Measurements from ENCODE around the gene SRL.

DNA sequence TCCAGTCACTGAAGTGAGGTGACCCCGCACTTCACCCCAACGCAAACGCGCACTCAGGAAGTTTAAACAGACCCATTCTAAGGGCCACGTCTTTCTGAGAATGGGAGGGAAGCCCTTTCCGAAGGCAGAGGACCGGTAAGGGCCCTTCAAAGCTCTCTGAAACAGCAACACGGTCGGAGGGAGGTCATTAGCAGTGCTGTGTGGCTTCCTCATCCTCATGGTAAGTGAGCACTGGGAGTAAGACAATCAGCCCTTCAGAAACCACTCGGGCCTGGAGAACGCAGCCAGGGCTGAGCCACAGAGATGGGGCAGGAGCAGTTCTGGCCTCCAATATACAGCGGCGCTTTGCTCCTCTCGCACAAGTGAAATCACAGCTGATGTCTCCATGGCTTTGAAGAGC lies 23.7 kb downstream of the SRL start:
- TF ChIP-seq POLR2A (IDR thresholded peaks at IDR 0.05) = no peak
- TF ChIP-seq, protein P1, sequence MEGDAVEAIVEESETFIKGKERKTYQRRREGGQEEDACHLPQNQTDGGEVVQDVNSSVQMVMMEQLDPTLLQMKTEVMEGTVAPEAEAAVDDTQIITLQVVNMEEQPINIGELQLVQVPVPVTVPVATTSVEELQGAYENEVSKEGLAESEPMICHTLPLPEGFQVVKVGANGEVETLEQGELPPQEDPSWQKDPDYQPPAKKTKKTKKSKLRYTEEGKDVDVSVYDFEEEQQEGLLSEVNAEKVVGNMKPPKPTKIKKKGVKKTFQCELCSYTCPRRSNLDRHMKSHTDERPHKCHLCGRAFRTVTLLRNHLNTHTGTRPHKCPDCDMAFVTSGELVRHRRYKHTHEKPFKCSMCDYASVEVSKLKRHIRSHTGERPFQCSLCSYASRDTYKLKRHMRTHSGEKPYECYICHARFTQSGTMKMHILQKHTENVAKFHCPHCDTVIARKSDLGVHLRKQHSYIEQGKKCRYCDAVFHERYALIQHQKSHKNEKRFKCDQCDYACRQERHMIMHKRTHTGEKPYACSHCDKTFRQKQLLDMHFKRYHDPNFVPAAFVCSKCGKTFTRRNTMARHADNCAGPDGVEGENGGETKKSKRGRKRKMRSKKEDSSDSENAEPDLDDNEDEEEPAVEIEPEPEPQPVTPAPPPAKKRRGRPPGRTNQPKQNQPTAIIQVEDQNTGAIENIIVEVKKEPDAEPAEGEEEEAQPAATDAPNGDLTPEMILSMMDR (IDR thresholded peaks at IDR 0.05) = no peak

Data from adrenal gland (tissue), 5 donors.